Ramos (cell line): ENCODE measurements around the gene NRL.

Experiments used
- in situ Hi-C: fragments of 300-500 bp; cut with MboI; formaldehyde crosslinking; loops from one replicate; pipeline ENCODE4 v1.14.3; 2022; ENCODE audit warnings: low sequenced_read_pairs; ENCODE audit not compliant: unreplicated experiment

NRL gene

GRCh38 chr14:24086193-24086955 is 28.4 kb downstream of the NRL start:
- in situ Hi-C loops: loop anchor here (25.0 kb wide), 1 partner anchor 99 kb away; the partner anchor contains the start of gene DHRS4L2

- in situ Hi-C loops: loop anchor here (25.0 kb wide), 1 partner anchor 98 kb away; the partner anchor contains the start of gene DHRS4L2
These were observed 29.5 kb downstream of the NRL start for GRCh38 chr14:24085215-24085614.

- in situ Hi-C loops: loop anchor here (25.0 kb wide), 1 partner anchor 97 kb away; the partner anchor contains the start of gene DHRS4L2
These were observed 30.3 kb downstream of the NRL start for GRCh38 chr14:24084440-24084839.

GRCh38 chr14:24083462-24083861 is 31.3 kb downstream of the NRL start:
- in situ Hi-C loops: loop anchor here (25.0 kb wide), 1 partner anchor 96 kb away; the partner anchor contains the start of gene DHRS4L2

GRCh38 chr14:24082411-24083080 is 32.2 kb downstream of the NRL start:
- in situ Hi-C loops: loop anchor here (25.0 kb wide), 1 partner anchor 95 kb away; the partner anchor contains the start of gene DHRS4L2

GRCh38 chr14:24081739-24082211 is 33.0 kb downstream of the NRL start:
- in situ Hi-C loops: loop anchor here (25.0 kb wide), 1 partner anchor 94 kb away; the partner anchor contains the start of gene DHRS4L2

- in situ Hi-C loops: loop anchor here (25.0 kb wide), 1 partner anchor 94 kb away; the partner anchor contains the start of gene DHRS4L2
These were observed 33.6 kb downstream of the NRL start for GRCh38 chr14:24080888-24081738.

- in situ Hi-C loops: loop anchor here (25.0 kb wide), 1 partner anchor 93 kb away; the partner anchor contains the start of gene DHRS4L2
These were observed 34.6 kb downstream of the NRL start for GRCh38 chr14:24080142-24080530.

GRCh38 chr14:24079491-24080141 is 35.1 kb downstream of the NRL start:
- in situ Hi-C loops: loop anchor here (25.0 kb wide), 1 partner anchor 92 kb away; the partner anchor contains the start of gene DHRS4L2

GRCh38 chr14:24078146-24078545 is 36.6 kb downstream of the NRL start:
- in situ Hi-C loops: loop anchor here (25.0 kb wide), 1 partner anchor 91 kb away; the partner anchor contains the start of gene DHRS4L2

- in situ Hi-C loops: loop anchor here (25.0 kb wide), 1 partner anchor 90 kb away; the partner anchor contains the start of gene DHRS4L2
These were observed 37.7 kb downstream of the NRL start for GRCh38 chr14:24077086-24077485.

- in situ Hi-C loops: loop anchor here (25.0 kb wide), 1 partner anchor 89 kb away; the partner anchor contains the start of gene DHRS4L2
These were observed 38.5 kb downstream of the NRL start for GRCh38 chr14:24076302-24076601.

- in situ Hi-C loops: loop anchor here (25.0 kb wide), 1 partner anchor 88 kb away; the partner anchor contains the start of gene DHRS4L2
These were observed 39.1 kb downstream of the NRL start for GRCh38 chr14:24075485-24076301.

GRCh38 chr14:24074625-24075484 is 39.9 kb downstream of the NRL start:
- in situ Hi-C loops: loop anchor here (25.0 kb wide), 1 partner anchor 88 kb away; the partner anchor contains the start of gene DHRS4L2

- in situ Hi-C loops: no loop called here
These were observed 41.6 kb downstream of the NRL start for GRCh38 chr14:24072881-24073877.

GRCh38 chr14:24072436-24072835 is 42.3 kb downstream of the NRL start:
- in situ Hi-C loops: no loop called here
